HepG2 (cell line): ENCODE results near the gene SRRM1. TPM values are rescaled to one million over a fixed set of nuclear protein-coding genes. Genes with fewer than 3 reads are reported as not detected.
A peak's percentile ranks its signal among the peaks of the same experiment; 100 is the strongest.

Source experiments
- ATAC-seq: fragments of 200-7000 bp; cut with Tn5 transposase; 3 replicates; pipeline ENCODE4 v1.9.1; 2020; ENCODE audit warnings: mild to moderate bottlenecking, moderate library complexity
- BruUV-seq: library from RNA; stranded (reverse); fragments of 400-500 nt; replicated peaks from 2 replicates; lab custom pipeline; 2021; lab: Mats Ljungman, UMichigan
- CTCF ChIA-PET: fragments of 300-600 bp; formaldehyde crosslinking; extraction: SDS; loops from one replicate; lab custom pipeline; 2021; ENCODE audit warnings: low total read pairs, inconsistent platforms, low intra/inter-chr PET ratio; lab: Yijun Ruan, JAX
- POLR2A ChIA-PET: fragments of 350-600 bp; sonication (Branson Sonifier 250); formaldehyde crosslinking; loops from one replicate; lab custom pipeline; 2020; ENCODE audit warnings: antibody characterized with exemption, inconsistent platforms; lab: Yijun Ruan, JAX
- DNase-seq: peaks from one replicate; pipeline ENCODE4 v3.0.0-alpha.2; 2015; ENCODE audit warnings: low spot score
- FAIRE-seq: peaks from 3 replicates; lab custom pipeline; 2011; peaks lifted over from hg19 to GRCh38; lab: Jason Lieb, UNC
- H2AFZ ChIP-seq: one replicate; pipeline ENCODE4 v1.6.1; 2011; ENCODE audit warnings: low read length, inconsistent platforms
- H3K27ac ChIP-seq: fragments of 300-600 bp; 3 replicates; pipeline ENCODE4 v1.8.0; 2011; ENCODE audit warnings: mixed run types, mild to moderate bottlenecking, mixed read lengths, low read length, inconsistent platforms; ENCODE audit not compliant: insufficient read depth; ENCODE audit errors: extremely low read length
- H3K27me3 ChIP-seq, 2 experiments: fragments of 200-600 bp in 1 of 2; 2 replicates in 1 of 2; 3 replicates in 1 of 2; pipeline versions ENCODE4 v1.6.0 to v1.8.0; 2011; ENCODE audit warnings: low read length in 2 of 2, mild to moderate bottlenecking in 2 of 2, moderate library complexity in 2 of 2, inconsistent platforms in 1 of 2; ENCODE audit not compliant: insufficient read depth in 2 of 2, control insufficient read depth in 1 of 2
- H3K36me3 ChIP-seq, 2 experiments: fragments of 200-600 bp in 1 of 2; replicated peaks in 1 of 2; 2 replicates in 1 of 2; 3 replicates in 1 of 2; pipeline versions ENCODE4 v1.5.1 to v1.8.0; 2011; ENCODE audit warnings: low read length in 2 of 2, inconsistent platforms in 1 of 2; ENCODE audit not compliant: insufficient read depth in 2 of 2, control insufficient read depth in 1 of 2
- H3K4me1 ChIP-seq: 2 replicates; pipeline ENCODE4 v1.5.1; 2012; ENCODE audit warnings: low read length, inconsistent platforms; ENCODE audit not compliant: insufficient read depth
- H3K4me2 ChIP-seq: 2 replicates; pipeline ENCODE4 v1.6.0; 2011; ENCODE audit warnings: low read depth, low read length, inconsistent platforms
- H3K4me3 ChIP-seq, 3 experiments: fragments of 200-600 bp in 1 of 3; sonication (generic), shearing (Covaris generic) in 1 of 3; replicated peaks in 1 of 3; 2 replicates each; pipeline ENCODE4 v1.5.1; 2011 to 2016; ENCODE audit warnings: low read length in 3 of 3, inconsistent platforms in 2 of 3, low read depth in 2 of 3, mild to moderate bottlenecking in 2 of 3, control low read depth in 1 of 3, mixed read lengths in 1 of 3; ENCODE audit not compliant: insufficient read depth in 1 of 3
- H3K79me2 ChIP-seq: one replicate; pipeline ENCODE4 v1.6.1; 2011; ENCODE audit warnings: low read length, inconsistent platforms; ENCODE audit not compliant: insufficient read depth
- H3K9ac ChIP-seq: 2 replicates; pipeline ENCODE4 v1.6.0; 2011; ENCODE audit warnings: mild to moderate bottlenecking, low read depth, low read length, inconsistent platforms; ENCODE audit not compliant: insufficient read depth
- H3K9me3 ChIP-seq: 2 replicates; pipeline ENCODE4 v1.5.1; 2012; ENCODE audit warnings: mild to moderate bottlenecking, low read length
- H4K20me1 ChIP-seq: 2 replicates; pipeline ENCODE4 v1.6.0; 2011; ENCODE audit warnings: inconsistent platforms, mild to moderate bottlenecking, low read length, moderate library complexity; ENCODE audit not compliant: insufficient read depth
- CHCHD3 ChIP-seq: sonication (generic); formaldehyde crosslinking; IDR thresholded peaks from 2 replicates; pipeline ENCODE4 v1.8.0; 2022; ENCODE audit warnings: mild to moderate bottlenecking, missing genetic modification reagents, moderate library complexity
- HDAC1 ChIP-seq: sonication (generic); formaldehyde crosslinking; IDR thresholded peaks from 2 replicates; pipeline ENCODE4 v1.5.1; 2020; ENCODE audit warnings: mild to moderate bottlenecking, missing genetic modification reagents
- HIVEP1 ChIP-seq: sonication (generic); formaldehyde crosslinking; IDR thresholded peaks from 2 replicates; pipeline ENCODE4 v1.4.0; 2020; ENCODE audit warnings: mild to moderate bottlenecking, missing genetic modification reagents
- NR2F6 ChIP-seq, 2 experiments: IDR thresholded peaks; 2 replicates each; pipeline ENCODE4 v1.6.1; 2016; ENCODE audit warnings: antibody characterized with exemption in 1 of 2, mild to moderate bottlenecking in 1 of 2
- RAD21 ChIP-seq: fragments of 450-650 bp; formaldehyde crosslinking; IDR thresholded peaks from 2 replicates; pipeline ENCODE4 v1.5.0; 2020; ENCODE audit warnings: mild to moderate bottlenecking
- RBM39 ChIP-seq: fragments of 200-400 bp; formaldehyde crosslinking; IDR thresholded peaks from one replicate; pipeline ENCODE4 v1.6.1; 2018; ENCODE audit warnings: antibody characterized with exemption, mild to moderate bottlenecking, low read depth, low read length; ENCODE audit not compliant: poor library complexity, severe bottlenecking
- RFX3 ChIP-seq: IDR thresholded peaks from 2 replicates; pipeline ENCODE4 v1.6.1; 2016; ENCODE audit warnings: missing biosample characterization, missing genetic modification reagents
- SCMH1 ChIP-seq: sonication (generic); formaldehyde crosslinking; IDR thresholded peaks from 2 replicates; pipeline ENCODE4 v1.9.0; 2021; ENCODE audit warnings: missing genetic modification reagents, mild to moderate bottlenecking, borderline replicate concordance
- SP2 ChIP-seq: sonication (generic); formaldehyde crosslinking; IDR thresholded peaks from 2 replicates; pipeline ENCODE4 v1.5.1; 2020; ENCODE audit warnings: mild to moderate bottlenecking, missing genetic modification reagents
- ZNF10 ChIP-seq: sonication (generic); formaldehyde crosslinking; IDR thresholded peaks from 2 replicates; pipeline ENCODE4 v1.4.0; 2020; ENCODE audit warnings: mild to moderate bottlenecking, low read depth, missing genetic modification reagents, borderline replicate concordance
- ZNF567 ChIP-seq: sonication (generic); formaldehyde crosslinking; IDR thresholded peaks from 2 replicates; pipeline ENCODE4 v1.8.1; 2023; ENCODE audit warnings: mild to moderate bottlenecking, missing genetic modification reagents, borderline replicate concordance
- ZNF772 ChIP-seq: sonication (generic); formaldehyde crosslinking; IDR thresholded peaks from 2 replicates; pipeline ENCODE4 v1.5.0; 2020; ENCODE audit warnings: mild to moderate bottlenecking, missing genetic modification reagents
- ZNF781 ChIP-seq: sonication (generic); formaldehyde crosslinking; IDR thresholded peaks from 2 replicates; pipeline ENCODE4 v1.5.1; 2020; ENCODE audit warnings: borderline replicate concordance, mild to moderate bottlenecking, missing genetic modification reagents; ENCODE audit errors: not compliant biosample characterization
- ZNF879 ChIP-seq: sonication (generic); formaldehyde crosslinking; IDR thresholded peaks from 2 replicates; pipeline ENCODE4 v1.8.1; 2023; ENCODE audit warnings: missing genetic modification reagents
- WGBS: methylation state at CpG from one replicate; pipeline ENCODE4 v1.1.6; 2017; ENCODE audit warnings: low lambda C conversion rate; 5-methylcytosine and 5-hydroxymethylcytosine counted together
- in situ Hi-C: cut with HindIII; loops from 2 replicates; pipeline ENCODE4 v1.10.0; 2017; ENCODE audit warnings: low pct_unique_long_range_greater_than_20kb; ENCODE audit not compliant: extremely low pct_ligation_motif_present
- intact Hi-C: fragments of 100-400 bp; cut with micrococcal nuclease; formaldehyde crosslinking; loops from one replicate; pipeline ENCODE4 v1.10.0; 2022; ENCODE audit not compliant: unreplicated experiment
- polyA plus RNA-seq, 8 experiments: library from polyadenylated mRNA; depleted of rRNA in 3 of 8; stranded (reverse) in 7 of 8; unstranded in 1 of 8; fragments of >200 nt; fragmentation: Illumina TruSeq in 4 of 8; extraction: Trizol in 4 of 8; gene quantifications; 2 replicates each; pipeline versions ENCODE4 v1.2.1 to v1.2.3, GENCODE V29; 2011 to 2016; ENCODE audit warnings: low read depth in 4 of 8, missing spikeins in 1 of 8, mixed read lengths in 1 of 8; ENCODE audit not compliant: insufficient read depth in 1 of 8
- total RNA-seq, 5 experiments: library from RNA; depleted of rRNA; stranded (reverse); fragments of >200 nt; fragmentation: Illumina TruSeq; extraction: Trizol; gene quantifications; 2 replicates each; pipeline ENCODE4 v1.2.3, GENCODE V29; 2016; ENCODE audit warnings: low read depth in 1 of 5
- TF ChIP-seq, protein P1 (sequence below): sonication (generic); formaldehyde crosslinking; IDR thresholded peaks from 2 replicates; pipeline ENCODE4 v1.4.0; 2020; ENCODE audit warnings: missing genetic modification reagents, borderline replicate concordance

SRRM1 gene
- total and polyA plus RNA-seq, 2 of the 13 experiments (the other 11 are each of a cell fraction or from before 2014, with no cell fraction given): 31.6 to 44.5 TPM

GRCh38 chr1:24642481-24643362, at the start of gene SRRM1 (continued):
- TF ChIP-seq RAD21 (CRISPR knock-in tag): no peak
- TF ChIP-seq HIVEP1 (CRISPR knock-in tag): peak; percentile 90

- in situ Hi-C loops (no loop called here), intact Hi-C loops (no loop called here)
- no peak overlapping the region for H3K4me2 ChIP-seq
- no peak for TF ChIP-seq RBM39
- no peak for TF ChIP-seq ZNF781 (CRISPR knock-in tag)
- TF ChIP-seq CHCHD3 (CRISPR knock-in tag): no peak
- no peak for TF ChIP-seq SP2 (CRISPR knock-in tag)
- no peak for TF ChIP-seq ZNF10 (CRISPR knock-in tag)
- TF ChIP-seq ZNF879: no peak
- TF ChIP-seq ZNF567 (CRISPR knock-in tag): no peak
- no peak for TF ChIP-seq SCMH1 (CRISPR knock-in tag)
- TF ChIP-seq, protein P1, sequence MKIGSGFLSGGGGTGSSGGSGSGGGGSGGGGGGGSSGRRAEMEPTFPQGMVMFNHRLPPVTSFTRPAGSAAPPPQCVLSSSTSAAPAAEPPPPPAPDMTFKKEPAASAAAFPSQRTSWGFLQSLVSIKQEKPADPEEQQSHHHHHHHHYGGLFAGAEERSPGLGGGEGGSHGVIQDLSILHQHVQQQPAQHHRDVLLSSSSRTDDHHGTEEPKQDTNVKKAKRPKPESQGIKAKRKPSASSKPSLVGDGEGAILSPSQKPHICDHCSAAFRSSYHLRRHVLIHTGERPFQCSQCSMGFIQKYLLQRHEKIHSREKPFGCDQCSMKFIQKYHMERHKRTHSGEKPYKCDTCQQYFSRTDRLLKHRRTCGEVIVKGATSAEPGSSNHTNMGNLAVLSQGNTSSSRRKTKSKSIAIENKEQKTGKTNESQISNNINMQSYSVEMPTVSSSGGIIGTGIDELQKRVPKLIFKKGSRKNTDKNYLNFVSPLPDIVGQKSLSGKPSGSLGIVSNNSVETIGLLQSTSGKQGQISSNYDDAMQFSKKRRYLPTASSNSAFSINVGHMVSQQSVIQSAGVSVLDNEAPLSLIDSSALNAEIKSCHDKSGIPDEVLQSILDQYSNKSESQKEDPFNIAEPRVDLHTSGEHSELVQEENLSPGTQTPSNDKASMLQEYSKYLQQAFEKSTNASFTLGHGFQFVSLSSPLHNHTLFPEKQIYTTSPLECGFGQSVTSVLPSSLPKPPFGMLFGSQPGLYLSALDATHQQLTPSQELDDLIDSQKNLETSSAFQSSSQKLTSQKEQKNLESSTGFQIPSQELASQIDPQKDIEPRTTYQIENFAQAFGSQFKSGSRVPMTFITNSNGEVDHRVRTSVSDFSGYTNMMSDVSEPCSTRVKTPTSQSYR (CRISPR knock-in tag): no peak
- TF ChIP-seq HDAC1: no peak
- TF ChIP-seq ZNF772 (CRISPR knock-in tag): no peak
- TF ChIP-seq NR2F6 (IDR thresholded peaks at IDR 0.05): no peak
- TF ChIP-seq NR2F6 (CRISPR knock-in tag; IDR thresholded peaks at IDR 0.05): no peak
- no peak for TF ChIP-seq RFX3 (CRISPR knock-in tag)
- TF ChIP-seq, all 625 proteins: peak for 0
- H3K36me3 ChIP-seq: no peaks in the 10 kb centered on the region; a peak in 1 of 5 replicates
- H3K27ac ChIP-seq: no peak overlapping the region
- H4K20me1 ChIP-seq: no peaks in the 10 kb centered on the region
- ATAC-seq (no peak), DNase-seq (no peak), FAIRE-seq (no peak)
- no peaks in the 10 kb centered on the region for H3K27me3 ChIP-seq
- BruUV-seq: no TSS peak
- H2AFZ ChIP-seq: no peak overlapping the region
- H3K9ac ChIP-seq: no peak overlapping the region
- H3K4me1 ChIP-seq: peaks cover 2% of the 10 kb centered on the region
- POLR2A ChIA-PET: interaction anchor here (1.0 kb wide), 1 partner anchor 11 kb away, joined by 3 read pairs; no protein-coding TSS in a partner anchor
- H3K4me3 ChIP-seq: no peak overlapping the region
- no peaks in the 10 kb centered on the region for H3K9me3 ChIP-seq
- 75% methylated on average over 3 of the region's 3 CpGs for WGBS
- CTCF ChIA-PET: interaction anchor here (1.7 kb wide), 1 partner anchor 41 kb away, joined by 4 read pairs; no protein-coding TSS in a partner anchor
- no peaks in the 10 kb centered on the region for H3K79me2 ChIP-seq
Measured at GRCh38 chr1:24594328-24594598, 48.8 kb upstream of the SRRM1 start.
